HepG2 (cell line): Measurements from ENCODE around the gene MYOZ1. TPM values are rescaled to one million over a fixed set of nuclear protein-coding genes. Genes with fewer than 3 reads are reported as not detected.

Experiments used
- ARID4A ChIP-seq: sonication (generic); formaldehyde crosslinking; IDR thresholded peaks from 2 replicates; pipeline ENCODE4 v1.5.0; 2020; ENCODE audit warnings: mild to moderate bottlenecking, missing genetic modification reagents, borderline replicate concordance
- E2F1 ChIP-seq: sonication (generic); formaldehyde crosslinking; IDR thresholded peaks from 2 replicates; pipeline ENCODE4 v1.5.0; 2020; ENCODE audit warnings: missing genetic modification reagents
- ETV6 ChIP-seq: sonication (generic); formaldehyde crosslinking; conservative IDR thresholded peaks from 2 replicates; pipeline ENCODE4 v1.4.0; 2020; ENCODE audit warnings: missing genetic modification reagents
- MAX ChIP-seq: IDR thresholded peaks from 2 replicates; pipeline ENCODE4 v1.6.1; 2012; ENCODE audit warnings: inconsistent platforms
- NFKB2 ChIP-seq: sonication (generic); formaldehyde crosslinking; IDR thresholded peaks from 2 replicates; pipeline ENCODE4 v1.4.0; 2020; ENCODE audit warnings: missing genetic modification reagents, borderline replicate concordance
- POLR2A ChIP-seq, 2 experiments: IDR thresholded peaks; 2 replicates each; pipeline ENCODE4 v1.6.1; 2011; ENCODE audit warnings: low read depth in 2 of 2, low read length in 2 of 2, mild to moderate bottlenecking in 1 of 2, moderate library complexity in 1 of 2; ENCODE audit not compliant: insufficient read depth in 1 of 2
- SP2 ChIP-seq: sonication (generic); formaldehyde crosslinking; IDR thresholded peaks from 2 replicates; pipeline ENCODE4 v1.5.1; 2020; ENCODE audit warnings: mild to moderate bottlenecking, missing genetic modification reagents
- SRSF1 ChIP-seq: fragments of 200-400 bp; formaldehyde crosslinking; optimal IDR thresholded peaks from 2 replicates; pipeline ENCODE3; 2017; ENCODE audit warnings: mild to moderate bottlenecking, low read depth, low read length, moderate library complexity
- YY1 ChIP-seq: IDR thresholded peaks from 2 replicates; pipeline ENCODE4 v1.6.1; 2011; ENCODE audit warnings: low read length, low read depth, moderate library complexity, mild to moderate bottlenecking; ENCODE audit not compliant: insufficient read depth, insufficient replicate concordance
- ZNF230 ChIP-seq: sonication (generic); formaldehyde crosslinking; IDR thresholded peaks from 2 replicates; pipeline ENCODE4 v1.4.0; 2020; ENCODE audit warnings: mild to moderate bottlenecking, missing genetic modification reagents
- ZNF350 ChIP-seq: sonication (generic); formaldehyde crosslinking; IDR thresholded peaks from 2 replicates; pipeline ENCODE4 v1.4.0; 2020; ENCODE audit warnings: mild to moderate bottlenecking, low read depth, missing genetic modification reagents, borderline replicate concordance
- ZNF563 ChIP-seq: sonication (generic); formaldehyde crosslinking; IDR thresholded peaks from 2 replicates; pipeline ENCODE4 v1.8.0; 2022; ENCODE audit warnings: mild to moderate bottlenecking, moderate library complexity, missing genetic modification reagents
- ZNF589 ChIP-seq: sonication (generic); formaldehyde crosslinking; conservative IDR thresholded peaks from 2 replicates; pipeline ENCODE4 v1.8.0; 2022; ENCODE audit warnings: mild to moderate bottlenecking, moderate library complexity, missing genetic modification reagents
- polyA plus RNA-seq, 8 experiments: library from polyadenylated mRNA; depleted of rRNA in 3 of 8; stranded (reverse) in 7 of 8; unstranded in 1 of 8; fragments of >200 nt; fragmentation: Illumina TruSeq in 4 of 8; extraction: Trizol in 4 of 8; gene quantifications; 2 replicates each; pipeline versions ENCODE4 v1.2.1 to v1.2.3, GENCODE V29; 2011 to 2016; ENCODE audit warnings: low read depth in 4 of 8, missing spikeins in 1 of 8, mixed read lengths in 1 of 8; ENCODE audit not compliant: insufficient read depth in 1 of 8
- total RNA-seq, 5 experiments: library from RNA; depleted of rRNA; stranded (reverse); fragments of >200 nt; fragmentation: Illumina TruSeq; extraction: Trizol; gene quantifications; 2 replicates each; pipeline ENCODE4 v1.2.3, GENCODE V29; 2016; ENCODE audit warnings: low read depth in 1 of 5

The MYOZ1 gene
- total and polyA plus RNA-seq, 2 of the 13 experiments (the other 11 are each of a cell fraction or from before 2014, with no cell fraction given), result not detected

GRCh38 chr10:73625004-73625883 is 16.0 kb downstream of the MYOZ1 start (continued):
- TF ChIP-seq ZNF350 (CRISPR knock-in tag), result peak; percentile 2; the same call in 1 of the 2 replicates
- 0 out of 2 replicates have a peak, but pooled peaks have one; percentile 26 for TF ChIP-seq E2F1 (CRISPR knock-in tag)
- 0 out of 2 replicates have a peak, but pooled peaks have one; percentile 10 for TF ChIP-seq ZNF230 (CRISPR knock-in tag)
- TF ChIP-seq ZNF563 (CRISPR knock-in tag), result 0 out of 2 replicates have a peak, but pooled peaks have one; percentile 6
- TF ChIP-seq ZNF589 (CRISPR knock-in tag), result 0 out of 2 replicates have a peak, but pooled peaks have one; percentile 55
- TF ChIP-seq NFKB2, result peak; percentile 61; the same call in 1 of the 2 replicates
- TF ChIP-seq YY1, result peak; percentile 23
- no peak for TF ChIP-seq SRSF1
- TF ChIP-seq ETV6 (CRISPR knock-in tag), result no peak
- peak; percentile 3; the same call in 1 of the 2 replicates for TF ChIP-seq MAX
- 0 out of 4 replicates have a peak, but pooled peaks of 1 of the 2 experiments have one; percentile 32 for TF ChIP-seq POLR2A (IDR thresholded peaks at IDR 0.05; ENCODE audit: insufficient read depth in 1 of 2, low read depth in 2 of 2, low read length in 2 of 2)
- TF ChIP-seq SP2 (CRISPR knock-in tag), result peak; percentile 12; the same call in 1 of the 2 replicates
- peak; percentile 32; the same call in 1 of the 2 replicates for TF ChIP-seq ARID4A (CRISPR knock-in tag)
